ENCODE measurements around the gene DAPK1.

- no peak for TF ChIP-seq CTCF (IDR thresholded peaks at IDR 0.05)
- no peak for TF ChIP-seq POLR2A (IDR thresholded peaks at IDR 0.05)
These were observed 224.9 kb downstream of the DAPK1 start for GRCh38 chr9:87722393-87723088.
